GM12801 (cell line): ENCODE data around the gene PIEZO1.

Source experiments
- TF ChIP-seq, protein P1 (sequence below): IDR thresholded peaks from one replicate; pipeline ENCODE4 v1.5.1; 2011; ENCODE audit warnings: control low read depth; ENCODE audit not compliant: insufficient read length; ENCODE audit errors: extremely low read depth

PIEZO1 gene

DNA sequence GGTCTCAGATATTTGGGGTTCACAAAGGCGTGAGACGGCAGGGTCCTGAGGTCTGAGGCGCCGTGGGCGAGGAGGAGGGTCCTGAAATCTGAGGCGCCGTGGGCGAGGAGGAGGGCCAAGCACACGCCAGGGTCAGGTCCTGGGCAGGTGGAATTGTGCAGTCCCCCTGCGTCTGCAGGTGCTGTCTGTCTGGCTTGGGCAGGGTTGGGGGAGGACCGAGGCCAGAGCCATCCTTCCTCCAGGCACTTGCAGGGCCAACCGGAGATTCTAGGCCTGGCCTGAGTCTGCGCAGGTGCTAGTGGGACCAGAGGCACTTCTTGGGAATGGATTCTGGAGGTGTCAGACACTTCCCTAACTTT, 29.1 kb upstream of the PIEZO1 start:
- TF ChIP-seq, protein P1, sequence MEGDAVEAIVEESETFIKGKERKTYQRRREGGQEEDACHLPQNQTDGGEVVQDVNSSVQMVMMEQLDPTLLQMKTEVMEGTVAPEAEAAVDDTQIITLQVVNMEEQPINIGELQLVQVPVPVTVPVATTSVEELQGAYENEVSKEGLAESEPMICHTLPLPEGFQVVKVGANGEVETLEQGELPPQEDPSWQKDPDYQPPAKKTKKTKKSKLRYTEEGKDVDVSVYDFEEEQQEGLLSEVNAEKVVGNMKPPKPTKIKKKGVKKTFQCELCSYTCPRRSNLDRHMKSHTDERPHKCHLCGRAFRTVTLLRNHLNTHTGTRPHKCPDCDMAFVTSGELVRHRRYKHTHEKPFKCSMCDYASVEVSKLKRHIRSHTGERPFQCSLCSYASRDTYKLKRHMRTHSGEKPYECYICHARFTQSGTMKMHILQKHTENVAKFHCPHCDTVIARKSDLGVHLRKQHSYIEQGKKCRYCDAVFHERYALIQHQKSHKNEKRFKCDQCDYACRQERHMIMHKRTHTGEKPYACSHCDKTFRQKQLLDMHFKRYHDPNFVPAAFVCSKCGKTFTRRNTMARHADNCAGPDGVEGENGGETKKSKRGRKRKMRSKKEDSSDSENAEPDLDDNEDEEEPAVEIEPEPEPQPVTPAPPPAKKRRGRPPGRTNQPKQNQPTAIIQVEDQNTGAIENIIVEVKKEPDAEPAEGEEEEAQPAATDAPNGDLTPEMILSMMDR, result no peak

DNA sequence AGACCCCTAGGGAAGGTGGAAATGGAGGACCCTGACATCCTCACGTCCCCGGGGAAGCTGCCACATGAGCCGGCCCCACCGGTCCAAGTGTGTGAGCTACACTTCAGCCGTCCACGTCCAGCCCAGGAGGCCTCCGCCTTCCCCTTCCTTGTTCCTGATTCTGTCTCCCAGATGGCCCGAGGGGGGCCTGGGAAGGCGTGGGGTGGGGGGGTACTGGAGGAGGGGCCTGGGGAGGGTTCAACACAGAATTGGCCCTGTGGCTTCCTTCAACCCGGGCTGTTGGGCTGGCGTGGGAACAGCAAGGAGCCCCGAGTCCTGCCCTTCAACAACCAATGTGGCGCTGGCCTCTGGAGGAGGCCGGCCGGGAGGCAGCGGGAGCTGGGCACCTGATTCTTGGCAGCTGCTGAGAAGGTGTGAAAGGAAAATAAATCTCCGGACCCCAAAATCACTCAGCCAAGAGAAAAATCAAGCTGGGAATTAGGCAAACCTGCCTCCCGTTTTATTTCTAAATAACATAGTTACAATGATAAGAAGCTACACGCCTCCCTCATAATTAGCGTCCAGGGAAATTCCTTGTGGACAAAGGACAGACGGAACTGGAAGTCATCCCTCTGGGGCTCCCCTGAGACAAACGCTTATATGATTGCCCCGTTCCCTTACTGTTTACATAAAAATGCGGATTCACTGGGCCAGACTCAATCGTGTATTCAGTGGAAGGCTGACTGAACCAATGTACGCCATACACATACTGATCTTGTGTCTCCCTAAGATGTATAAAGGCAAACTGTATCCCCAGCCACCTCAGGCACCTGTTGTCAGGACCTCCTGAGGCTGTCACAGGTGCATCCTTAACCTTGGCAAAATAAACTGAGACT, 28.5 kb upstream of the PIEZO1 start:
- TF ChIP-seq, protein P1, result no peak

GRCh38 chr16:88812513-88813268, 27.7 kb upstream of the PIEZO1 start:
- TF ChIP-seq, protein P1, result no peak

DNA sequence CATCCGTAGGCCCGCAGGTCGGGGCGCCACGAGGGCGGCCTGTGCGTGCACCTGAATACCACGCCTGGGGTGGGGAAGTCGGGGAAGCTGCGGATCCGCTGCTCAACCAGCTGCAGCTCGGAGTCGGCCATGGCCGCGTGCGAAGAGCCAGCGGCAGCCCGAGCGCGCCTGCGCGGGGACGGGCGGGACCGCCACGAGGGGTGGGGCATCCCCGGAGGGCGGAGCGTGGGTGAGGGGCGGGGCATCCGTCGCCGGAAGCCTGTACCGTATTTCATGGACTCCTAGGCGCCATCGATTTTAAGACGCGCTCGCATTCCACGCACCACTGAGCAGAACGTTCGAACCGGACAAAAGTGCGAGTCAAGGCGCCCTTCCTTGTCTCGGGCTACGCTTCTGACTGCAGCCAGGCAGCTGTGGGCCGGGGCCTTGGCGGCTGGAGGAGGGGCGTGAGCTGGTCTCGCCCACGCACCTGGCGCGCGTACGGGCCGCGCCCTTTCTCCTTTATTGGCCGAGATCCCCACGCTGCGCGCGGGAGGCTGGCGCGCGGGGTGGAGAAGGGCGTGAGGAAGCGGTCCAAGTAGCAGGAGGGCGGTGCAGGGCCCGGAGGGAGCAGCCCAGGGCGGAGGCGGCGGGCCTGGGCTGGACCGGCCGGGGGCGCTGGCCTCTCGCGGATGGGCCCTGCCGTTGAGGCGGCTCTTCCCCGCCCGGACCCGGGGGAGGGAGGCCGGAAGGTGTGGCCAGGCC, 26.9 kb upstream of the PIEZO1 start, which contains the start of gene APRT:
APRT (minus strand) TSS at position 160 of the 744 bp plus-strand sequence; CDS start at position 131, 29 bp downstream.
- TF ChIP-seq, protein P1, result no peak

DNA sequence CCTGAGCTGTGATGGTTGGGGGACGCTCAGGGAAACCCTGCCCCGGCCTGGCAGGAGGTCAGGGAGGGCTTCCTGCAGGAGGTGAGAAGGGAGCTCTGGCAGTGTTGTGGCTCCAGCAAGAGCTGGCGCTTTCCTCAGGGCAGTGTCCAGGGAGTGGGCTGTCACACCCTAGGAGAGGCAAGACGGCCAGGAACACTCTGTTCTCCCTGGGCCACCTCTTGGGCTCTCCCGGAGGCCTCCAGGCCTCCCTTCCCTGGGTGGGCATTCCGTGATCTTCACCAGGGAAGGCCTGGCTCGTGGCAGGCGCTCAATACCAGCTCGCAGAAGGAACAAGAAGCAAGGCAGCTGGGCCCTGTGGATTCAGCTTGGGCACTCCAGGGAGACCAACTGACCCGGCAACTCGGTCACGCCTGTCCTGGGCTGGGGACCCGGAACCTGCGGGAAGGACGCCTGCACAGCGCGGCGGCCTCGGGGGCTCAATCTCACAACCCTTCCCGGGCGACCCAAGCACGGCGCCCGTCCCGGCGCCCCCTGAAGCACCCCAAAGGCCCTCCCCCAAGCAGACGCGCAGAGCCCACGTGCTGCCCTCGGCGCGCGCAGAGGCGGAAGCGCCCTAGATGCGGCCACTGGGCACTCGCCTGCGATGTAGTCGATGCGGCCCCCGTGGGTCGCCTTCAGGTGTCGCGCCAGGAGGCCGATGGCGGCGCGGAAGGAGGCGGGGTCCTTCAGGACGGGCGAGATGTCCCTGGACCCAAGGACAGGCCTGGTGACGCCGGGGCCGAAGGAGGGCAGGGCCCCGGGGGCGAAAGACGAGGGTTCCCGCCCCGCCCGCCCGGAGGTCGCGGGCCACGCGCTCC, 26.1 kb upstream of the PIEZO1 start:
- TF ChIP-seq, protein P1, result no peak

GRCh38 chr16:88810166-88810911, 25.3 kb upstream of the PIEZO1 start:
- TF ChIP-seq, protein P1, result no peak
